Cardiac muscle cell (in vitro differentiated cells and primary cell): ENCODE results near the gene GCK. TPM values are rescaled to one million over a fixed set of nuclear protein-coding genes. Genes with fewer than 3 reads are reported as not detected.
A peak's percentile ranks its signal among the peaks of the same experiment; 100 is the strongest.

Experiments
- DNase-seq, 2 donors: peaks; one replicate each; pipeline versions ENCODE4 v3.0.0 to v3.0.0-alpha.2; 2010 to 2017; ENCODE audit warnings: low read depth in 1 of 2, low spot score in 1 of 2
- H3K27ac ChIP-seq: fragments of 200-600 bp; sonication (generic); 2 replicates; pipeline ENCODE4 v1.5.1; 2016
- H3K27me3 ChIP-seq: fragments of 200-600 bp; sonication (generic); 2 replicates; pipeline ENCODE4 v1.6.0; 2016; ENCODE audit warnings: control low read depth
- H3K36me3 ChIP-seq: fragments of 200-600 bp; sonication (generic); 2 replicates; pipeline ENCODE4 v1.5.1; 2016; ENCODE audit warnings: control low read depth
- H3K4me1 ChIP-seq: fragments of 200-600 bp; sonication (generic); 2 replicates; pipeline ENCODE4 v1.8.1; 2017; ENCODE audit warnings: low read depth, mild to moderate bottlenecking, mixed run types
- H3K4me3 ChIP-seq: fragments of 200-600 bp; sonication (generic); 2 replicates; pipeline ENCODE4 v1.5.1; 2016; ENCODE audit warnings: mild to moderate bottlenecking
- H3K9me3 ChIP-seq: fragments of 200-600 bp; sonication (generic); 2 replicates; pipeline ENCODE4 v1.5.1; 2017; ENCODE audit warnings: low read depth, mild to moderate bottlenecking, control low read depth
- polyA plus RNA-seq: library from polyadenylated mRNA; unstranded; fragments of >200 nt; fragmentation: Nextera tagmentation; extraction: Ambion mirVana; gene quantifications from 2 replicates; pipeline ENCODE4 v1.2.1, GENCODE V29; 2016
- total RNA-seq: library from RNA; depleted of rRNA; stranded (reverse); fragments of >200 nt; gene quantifications from 2 replicates; pipeline ENCODE4 v1.2.3, GENCODE V29; 2016
- TF ChIP-seq, protein P1 (sequence below): IDR thresholded peaks from 2 replicates; pipeline ENCODE4 v1.5.1; 2012; ENCODE audit warnings: low read depth, mild to moderate bottlenecking, low read length

The GCK gene
- total and polyA plus RNA-seq, 2 experiments from 2014 or later: 26.7 to 46.4 TPM

DNA sequence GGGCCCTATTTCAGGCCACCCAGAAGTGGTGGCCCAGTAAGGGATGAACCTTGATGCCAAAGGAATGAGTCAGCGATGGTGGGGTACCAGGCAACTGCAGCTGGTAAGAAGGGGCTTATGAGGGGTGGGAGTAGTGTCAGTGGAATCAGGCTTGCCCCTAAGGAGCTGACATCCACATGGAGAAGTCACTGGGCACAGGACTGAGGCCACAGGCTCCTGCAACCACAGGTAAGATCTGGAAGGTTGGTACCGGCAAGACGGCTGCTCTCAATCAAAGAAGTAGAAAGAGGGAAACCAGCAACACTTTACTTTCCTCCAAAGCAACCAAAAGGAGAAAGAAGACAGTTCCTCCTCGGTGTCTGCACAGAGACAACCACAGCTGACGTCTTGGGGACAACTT lies 2.5 kb downstream of the GCK start:
- TF ChIP-seq, protein P1, sequence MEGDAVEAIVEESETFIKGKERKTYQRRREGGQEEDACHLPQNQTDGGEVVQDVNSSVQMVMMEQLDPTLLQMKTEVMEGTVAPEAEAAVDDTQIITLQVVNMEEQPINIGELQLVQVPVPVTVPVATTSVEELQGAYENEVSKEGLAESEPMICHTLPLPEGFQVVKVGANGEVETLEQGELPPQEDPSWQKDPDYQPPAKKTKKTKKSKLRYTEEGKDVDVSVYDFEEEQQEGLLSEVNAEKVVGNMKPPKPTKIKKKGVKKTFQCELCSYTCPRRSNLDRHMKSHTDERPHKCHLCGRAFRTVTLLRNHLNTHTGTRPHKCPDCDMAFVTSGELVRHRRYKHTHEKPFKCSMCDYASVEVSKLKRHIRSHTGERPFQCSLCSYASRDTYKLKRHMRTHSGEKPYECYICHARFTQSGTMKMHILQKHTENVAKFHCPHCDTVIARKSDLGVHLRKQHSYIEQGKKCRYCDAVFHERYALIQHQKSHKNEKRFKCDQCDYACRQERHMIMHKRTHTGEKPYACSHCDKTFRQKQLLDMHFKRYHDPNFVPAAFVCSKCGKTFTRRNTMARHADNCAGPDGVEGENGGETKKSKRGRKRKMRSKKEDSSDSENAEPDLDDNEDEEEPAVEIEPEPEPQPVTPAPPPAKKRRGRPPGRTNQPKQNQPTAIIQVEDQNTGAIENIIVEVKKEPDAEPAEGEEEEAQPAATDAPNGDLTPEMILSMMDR: no peak
- no peaks in the 10 kb centered on the region for H3K36me3 ChIP-seq
- no peaks in the 10 kb centered on the region for H3K27me3 ChIP-seq
- no peak for DNase-seq
- no peaks in the 10 kb centered on the region for H3K9me3 ChIP-seq
- no peak overlapping the region for H3K27ac ChIP-seq
- H3K4me1 ChIP-seq: peaks cover 5% of the 10 kb centered on the region
- H3K4me3 ChIP-seq: no peak overlapping the region

DNA sequence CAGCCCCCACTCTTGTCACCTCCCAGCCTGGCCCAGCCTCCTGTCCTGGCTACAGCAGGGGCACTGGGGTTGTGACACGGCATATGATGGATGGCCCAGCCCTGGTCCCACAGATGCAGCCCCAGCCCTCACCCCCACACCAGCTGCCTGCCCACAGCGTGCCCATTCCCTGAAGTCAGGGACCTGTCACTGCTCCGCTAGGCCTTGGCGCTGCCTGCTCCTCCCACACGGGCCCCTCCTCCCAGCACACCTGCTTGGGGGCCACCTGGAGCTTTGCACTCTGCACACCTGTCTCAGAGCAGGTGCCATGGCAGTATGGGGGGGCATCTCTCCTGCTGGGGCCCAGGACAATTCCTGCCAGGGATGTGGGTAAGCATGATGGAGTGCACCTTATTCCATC lies 3.5 kb downstream of the GCK start:
- no peak overlapping the region for H3K27ac ChIP-seq
- TF ChIP-seq, protein P1: no peak

DNA sequence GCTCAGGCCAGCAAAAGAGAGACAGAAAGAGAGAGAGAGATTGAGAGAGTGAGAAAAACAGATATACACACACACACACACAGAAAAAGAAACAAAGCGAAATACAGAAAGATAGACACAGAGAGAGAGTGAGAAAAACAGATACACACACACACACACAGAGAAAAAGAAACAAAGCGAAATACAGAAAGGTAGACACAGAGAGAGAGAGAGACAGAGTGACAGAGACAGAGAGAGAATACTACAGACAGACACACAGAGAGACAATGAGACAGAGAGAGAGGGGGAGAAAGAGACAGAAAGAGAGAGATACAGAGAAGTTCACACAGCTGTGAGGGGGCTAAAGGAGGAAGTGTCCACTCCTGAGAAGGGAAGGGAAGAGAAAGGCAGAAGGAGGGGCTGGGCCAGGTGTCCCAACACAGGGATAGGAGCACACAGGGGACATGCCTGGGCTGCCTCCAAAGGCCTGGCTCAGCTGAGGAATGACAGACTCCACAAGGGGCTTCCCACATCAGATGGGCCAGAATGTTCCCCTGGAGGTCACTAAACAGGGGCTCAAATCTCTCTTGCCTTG lies 4.3 kb downstream of the GCK start:
- Histone ChIP-seq H3K27me3 (no peaks in the 10 kb centered on the region), H3K9me3 (no peaks in the 10 kb centered on the region), H3K27ac (peak overlapping the region; percentile 7), H3K4me1 (peaks cover 5% of the 10 kb centered on the region), H3K4me3 (no peak overlapping the region), H3K36me3 (no peaks in the 10 kb centered on the region)
- no peak for DNase-seq
- TF ChIP-seq, protein P1: no peak

More for the DNA sequence above, 3.5 kb downstream of the GCK start:
- H3K36me3 ChIP-seq: no peaks in the 10 kb centered on the region
- peaks cover 5% of the 10 kb centered on the region for H3K4me1 ChIP-seq
- H3K4me3 ChIP-seq: no peak overlapping the region
- H3K9me3 ChIP-seq: no peaks in the 10 kb centered on the region
- DNase-seq: no peak
- no peaks in the 10 kb centered on the region for H3K27me3 ChIP-seq

DNA sequence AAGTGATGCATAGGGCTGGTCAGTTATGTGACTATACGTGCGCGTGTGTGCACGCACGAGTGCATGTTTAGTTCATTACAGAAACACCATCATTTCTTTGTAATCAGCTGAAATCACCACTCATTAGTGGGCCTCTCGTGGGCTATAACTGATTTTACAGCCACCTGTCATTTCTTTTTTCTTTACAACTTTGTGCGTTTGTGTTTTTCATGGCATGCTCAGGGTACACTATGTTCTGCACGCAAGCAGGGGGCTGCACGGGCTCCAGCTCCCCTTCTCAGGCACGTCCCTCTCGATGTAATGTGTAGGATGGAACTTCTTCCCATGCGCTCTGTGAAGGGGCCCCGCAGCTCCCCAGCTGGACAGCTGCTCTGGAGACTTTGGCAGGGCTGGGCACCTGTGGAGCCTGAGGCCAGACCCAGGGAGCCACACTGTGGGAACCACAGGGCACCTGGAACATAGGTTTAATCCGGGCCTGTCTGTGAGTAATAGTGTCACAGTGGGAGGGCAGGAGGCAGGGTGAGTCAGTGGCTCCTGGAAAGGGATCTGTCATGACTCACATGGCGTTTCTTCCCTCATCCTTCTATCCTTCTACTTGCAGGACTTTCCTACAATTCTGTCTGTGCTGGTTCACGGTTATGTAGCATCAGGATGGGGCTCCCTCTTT lies 4.9 kb downstream of the GCK start:
- H3K27ac ChIP-seq: peak overlapping the region; percentile 7
- H3K4me3 ChIP-seq: no peak overlapping the region
- no peaks in the 10 kb centered on the region for H3K9me3 ChIP-seq
- TF ChIP-seq, protein P1: no peak
- peaks cover 5% of the 10 kb centered on the region for H3K4me1 ChIP-seq
- peak in 1 of 2 donors; percentile 64 for DNase-seq
- H3K27me3 ChIP-seq: no peaks in the 10 kb centered on the region
- H3K36me3 ChIP-seq: no peaks in the 10 kb centered on the region

DNA sequence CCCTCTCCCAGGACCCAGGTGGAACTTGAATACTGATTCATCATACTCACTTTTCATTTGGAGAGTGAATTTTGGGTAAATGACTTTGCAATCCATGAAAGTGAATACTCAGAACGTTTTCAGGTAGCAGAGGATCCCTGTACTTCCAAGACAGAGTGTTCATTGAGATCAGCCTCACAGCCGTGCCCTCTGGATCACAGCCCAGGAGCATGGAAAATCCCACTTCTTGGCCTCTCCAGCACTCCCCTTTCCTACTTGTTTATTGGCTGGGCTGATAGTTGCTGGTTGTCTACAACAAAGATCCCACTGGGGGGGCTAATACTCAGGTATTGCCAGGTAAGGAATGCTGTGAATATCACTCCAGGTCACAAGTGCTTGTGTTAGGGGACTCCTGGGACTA lies 5.9 kb downstream of the GCK start:
- Histone ChIP-seq H3K36me3 (no peaks in the 10 kb centered on the region), H3K4me3 (no peak overlapping the region)

More for the DNA sequence above, 5.9 kb downstream of the GCK start:
- H3K9me3 ChIP-seq: no peaks in the 10 kb centered on the region
- peaks cover 5% of the 10 kb centered on the region for H3K4me1 ChIP-seq
- TF ChIP-seq, protein P1: no peak
- H3K27ac ChIP-seq: no peak overlapping the region
- DNase-seq: no peak
- no peaks in the 10 kb centered on the region for H3K27me3 ChIP-seq
